Peyer's patch (tissue), 4 donors: ENCODE measurements around the gene COL6A2.

ENCODE experiments used
- POLR2A ChIP-seq, 2 donors: fragments of 450-650 bp; IDR thresholded peaks; one replicate each; pipeline ENCODE4 v1.5.1; 2017; ENCODE audit warnings: antibody characterized with exemption in 2 of 2, mild to moderate bottlenecking in 2 of 2, moderate library complexity in 2 of 2
- TF ChIP-seq, protein P1 (sequence below), 6 experiments: fragments of 450-650 bp in 4 of 6; fragments of 200-600 bp in 2 of 6; sonication (generic) in 1 of 6; IDR thresholded peaks; one replicate each; pipeline ENCODE4 v1.5.1; 2017 to 2019; ENCODE audit warnings: antibody characterized with exemption in 6 of 6, mild to moderate bottlenecking in 3 of 6, moderate library complexity in 1 of 6

DNA sequence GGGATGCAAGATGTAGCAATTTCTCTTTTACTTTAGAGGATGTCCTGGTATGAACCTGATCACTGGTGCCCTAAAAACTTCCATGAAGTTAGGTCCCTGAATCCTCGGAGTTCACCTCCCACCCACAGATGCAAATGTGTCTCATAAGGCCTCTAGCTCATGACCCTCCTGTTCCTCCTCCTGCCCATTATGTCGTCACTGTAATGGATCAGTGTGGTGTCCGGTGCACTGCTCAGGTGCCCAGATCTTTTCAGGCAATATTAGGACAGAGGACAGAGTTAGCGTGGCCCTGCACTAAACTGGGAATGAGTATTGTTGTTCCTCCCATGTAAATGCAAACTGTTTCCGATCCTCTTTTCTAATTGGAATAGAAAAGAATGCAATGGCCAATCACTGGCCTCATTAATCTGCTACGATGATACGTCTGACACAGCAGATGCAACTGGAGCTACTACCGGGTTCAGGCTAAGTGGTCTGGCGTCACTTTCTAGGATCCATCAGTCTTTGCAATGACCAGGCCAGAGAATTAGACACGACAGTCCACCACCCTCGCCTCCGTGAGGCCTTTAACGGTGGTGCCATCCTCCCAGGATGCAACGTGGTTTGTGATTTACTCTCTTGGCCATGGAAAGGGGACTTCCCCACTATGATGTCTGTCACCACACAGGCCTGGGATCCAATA lies 3.4 kb upstream of the COL6A2 start:
- TF ChIP-seq, protein P1, sequence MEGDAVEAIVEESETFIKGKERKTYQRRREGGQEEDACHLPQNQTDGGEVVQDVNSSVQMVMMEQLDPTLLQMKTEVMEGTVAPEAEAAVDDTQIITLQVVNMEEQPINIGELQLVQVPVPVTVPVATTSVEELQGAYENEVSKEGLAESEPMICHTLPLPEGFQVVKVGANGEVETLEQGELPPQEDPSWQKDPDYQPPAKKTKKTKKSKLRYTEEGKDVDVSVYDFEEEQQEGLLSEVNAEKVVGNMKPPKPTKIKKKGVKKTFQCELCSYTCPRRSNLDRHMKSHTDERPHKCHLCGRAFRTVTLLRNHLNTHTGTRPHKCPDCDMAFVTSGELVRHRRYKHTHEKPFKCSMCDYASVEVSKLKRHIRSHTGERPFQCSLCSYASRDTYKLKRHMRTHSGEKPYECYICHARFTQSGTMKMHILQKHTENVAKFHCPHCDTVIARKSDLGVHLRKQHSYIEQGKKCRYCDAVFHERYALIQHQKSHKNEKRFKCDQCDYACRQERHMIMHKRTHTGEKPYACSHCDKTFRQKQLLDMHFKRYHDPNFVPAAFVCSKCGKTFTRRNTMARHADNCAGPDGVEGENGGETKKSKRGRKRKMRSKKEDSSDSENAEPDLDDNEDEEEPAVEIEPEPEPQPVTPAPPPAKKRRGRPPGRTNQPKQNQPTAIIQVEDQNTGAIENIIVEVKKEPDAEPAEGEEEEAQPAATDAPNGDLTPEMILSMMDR (IDR thresholded peaks at IDR 0.05), result no peak
- no peak for TF ChIP-seq POLR2A (IDR thresholded peaks at IDR 0.05)
